Stimulated activated CD4-positive, alpha-beta T cell treated with anti-CD3 and anti-CD28 coated beads, TNF-alpha, amount 100 ng/mL, for 48 hours (primary cell): Measurements from ENCODE around the gene RELT.
A peak's percentile ranks its signal among the peaks of the same experiment; 100 is the strongest.

Experiments used
- DNase-seq, 3 donors: peaks; one replicate each; pipeline ENCODE4 v3.0.0-alpha.2; 2020; ENCODE audit warnings: low read depth in 3 of 3

RELT gene

DNA sequence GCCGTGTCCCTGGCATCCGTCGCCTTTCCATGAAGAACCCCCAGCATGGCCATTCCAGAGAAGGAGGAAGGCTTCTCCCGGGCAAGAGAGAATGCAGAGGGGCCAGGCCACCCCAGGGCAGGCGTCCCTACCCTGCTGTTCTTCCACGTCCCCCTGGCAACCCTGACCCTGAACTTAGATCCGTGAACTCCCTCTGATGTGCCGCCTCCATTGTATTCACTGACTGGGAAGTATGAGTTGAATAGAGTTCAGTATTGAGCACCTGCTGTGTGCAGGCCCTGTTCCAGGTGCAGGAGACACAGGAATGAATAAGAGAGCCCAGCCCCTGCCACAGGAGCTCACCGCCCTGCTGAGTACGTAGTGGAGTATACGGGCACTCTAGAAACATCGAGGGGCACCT lies 29.1 kb upstream of the RELT start:
- DNase-seq, result no peak

DNA sequence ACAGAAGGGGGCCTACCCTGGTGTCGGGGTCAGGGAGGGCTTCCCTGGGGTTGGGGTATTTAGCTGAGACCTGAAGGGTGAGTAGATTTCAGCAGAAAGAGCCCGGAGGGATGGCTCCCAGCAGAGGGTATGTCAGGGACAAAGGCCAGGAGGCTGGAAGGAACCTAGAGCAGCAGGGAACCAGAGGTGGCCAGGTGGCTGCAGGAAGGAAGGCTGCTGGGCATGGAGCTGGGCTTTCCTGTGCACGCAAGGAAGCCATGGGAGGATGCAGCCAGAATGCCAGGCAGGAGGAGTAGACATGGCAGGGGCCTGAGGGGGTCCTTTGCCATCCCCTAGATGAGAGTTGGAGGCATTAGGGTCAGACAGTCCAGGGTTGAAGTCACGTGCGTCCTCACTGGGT lies 27.4 kb upstream of the RELT start:
- no peak for DNase-seq

DNA sequence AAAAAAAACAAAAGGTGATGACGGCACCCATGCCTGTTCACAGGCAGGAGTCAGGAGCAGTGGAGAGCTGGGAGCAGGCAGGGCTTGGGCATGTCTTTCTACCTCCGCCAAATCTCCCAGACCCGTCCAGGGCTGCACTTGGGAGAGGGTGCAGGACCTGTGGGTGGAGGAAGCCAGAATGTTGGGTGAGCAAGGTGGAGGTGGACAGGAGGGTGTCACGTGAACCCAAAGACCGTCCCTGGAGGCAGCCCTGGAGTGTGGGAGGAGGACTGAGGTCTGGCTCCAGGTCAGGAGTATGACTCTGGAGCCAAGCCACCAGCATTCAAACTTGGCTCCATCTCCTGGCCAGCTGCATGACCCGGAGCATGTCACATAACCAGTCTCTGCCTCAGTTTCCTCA lies 26.6 kb upstream of the RELT start:
- DNase-seq, result no peak

DNA sequence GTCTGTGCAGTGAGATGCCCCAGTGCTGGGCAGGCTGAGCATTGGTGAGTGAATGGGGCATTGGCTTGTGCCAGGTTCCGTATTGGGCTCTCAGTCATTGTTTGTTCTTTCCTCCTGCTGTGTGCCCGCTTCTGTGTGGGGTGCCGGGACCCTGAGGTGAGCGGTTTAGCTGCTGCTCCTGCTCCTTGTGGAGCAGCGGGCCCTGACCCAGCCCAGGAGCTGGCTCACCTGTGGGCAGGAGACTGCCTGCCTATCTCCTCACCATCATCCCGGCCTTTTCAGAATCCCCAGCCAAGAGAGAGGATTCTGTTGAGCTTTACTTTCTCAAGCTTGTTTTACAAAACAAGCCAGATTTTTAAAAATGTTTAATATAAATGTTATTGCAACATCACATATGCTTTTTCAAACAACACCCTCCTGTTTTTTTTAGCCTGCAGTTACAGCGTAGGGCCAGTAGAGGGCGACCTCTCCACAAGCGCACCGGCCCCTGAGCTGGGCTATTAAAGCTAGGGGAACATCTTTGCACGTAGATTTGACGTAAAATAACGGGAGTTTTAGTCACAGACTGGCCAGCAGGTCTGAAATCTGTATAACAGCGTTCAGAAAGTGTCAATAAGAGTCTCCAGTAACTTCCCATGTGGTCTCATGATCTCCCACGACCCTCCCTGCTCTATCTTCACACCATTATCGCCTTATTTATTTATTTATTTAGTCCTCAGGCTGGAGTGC lies 25.1 kb upstream of the RELT start:
- DNase-seq, result peak; percentile 27 to 41 (median 31)

DNA sequence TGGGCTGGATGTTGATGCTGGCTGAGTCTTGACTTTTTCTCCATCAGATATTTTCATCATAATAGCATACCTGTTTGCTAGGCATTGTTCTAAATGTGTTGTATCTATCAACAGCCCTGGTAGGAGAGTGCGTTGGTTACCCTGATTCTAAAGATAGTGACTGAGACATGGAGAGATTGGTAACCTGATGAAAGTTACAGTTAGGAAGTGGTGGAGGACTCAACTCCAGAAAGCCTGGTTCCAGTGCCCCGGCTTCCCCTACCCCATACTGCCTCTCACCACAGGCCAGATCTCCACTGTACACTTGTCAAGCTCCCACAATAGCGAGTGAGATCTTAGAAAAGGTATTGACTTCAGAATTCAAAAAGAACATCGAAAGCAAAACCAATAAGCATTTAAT lies 22.8 kb upstream of the RELT start:
- no peak for DNase-seq

DNA sequence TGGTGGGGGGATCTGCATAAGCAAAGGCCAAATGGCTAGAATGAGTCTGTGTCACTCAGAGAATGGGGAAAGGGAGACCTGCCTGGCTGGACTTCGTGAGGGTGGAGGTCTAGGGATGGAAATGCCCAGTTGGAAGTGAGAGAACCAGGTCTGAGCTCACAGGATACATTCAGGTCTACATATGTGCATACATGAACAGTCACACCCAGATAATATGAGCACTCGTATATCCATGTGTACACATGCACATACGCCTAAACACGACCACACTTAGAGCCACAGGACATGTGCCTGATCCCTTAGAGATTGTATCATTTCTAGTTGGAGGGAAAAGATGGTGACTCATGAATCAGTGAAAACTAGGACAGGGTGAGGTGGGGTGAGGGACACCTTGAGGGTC lies 21.1 kb upstream of the RELT start:
- DNase-seq, result no peak

DNA sequence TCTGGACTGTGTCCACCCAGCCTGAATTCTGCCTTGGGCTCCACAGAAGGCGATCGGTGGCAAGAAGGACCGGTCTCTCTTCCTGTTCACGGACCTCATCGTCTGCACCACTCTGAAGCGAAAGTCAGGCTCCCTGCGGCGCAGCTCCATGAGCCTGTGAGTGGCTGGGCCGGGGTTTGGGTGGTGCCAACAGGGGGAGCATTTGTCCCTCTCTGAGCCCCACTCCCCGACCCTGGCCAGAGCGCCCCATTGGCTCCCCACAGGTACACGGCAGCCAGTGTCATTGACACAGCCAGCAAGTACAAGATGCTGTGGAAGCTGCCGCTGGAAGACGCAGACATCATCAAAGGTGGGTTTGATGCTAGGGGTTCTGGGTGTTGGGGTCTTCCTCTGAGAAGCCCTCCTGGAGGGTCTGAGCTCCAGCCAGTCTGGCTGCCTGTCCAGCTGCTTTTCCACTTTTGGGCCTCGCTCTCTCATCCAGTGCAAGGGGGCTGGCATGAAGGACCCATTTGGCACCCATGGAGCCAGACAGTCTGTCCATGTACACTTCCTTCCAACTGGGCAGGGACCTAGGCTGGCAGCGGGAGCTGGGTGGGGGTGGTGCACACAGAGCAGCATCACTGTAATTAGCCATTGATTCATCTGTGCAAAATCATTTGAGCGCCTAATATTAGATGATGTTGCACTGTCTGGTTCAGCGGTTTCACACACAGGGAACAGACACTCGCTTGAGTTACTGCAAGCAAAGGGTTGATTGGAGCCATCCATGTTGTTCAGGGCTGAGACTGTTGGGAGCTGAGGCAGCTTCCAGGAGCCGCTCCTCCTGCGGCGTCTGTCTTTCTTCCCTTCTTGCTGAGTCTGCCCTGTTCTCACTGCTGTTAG lies 19.0 kb upstream of the RELT start:
- no peak for DNase-seq

DNA sequence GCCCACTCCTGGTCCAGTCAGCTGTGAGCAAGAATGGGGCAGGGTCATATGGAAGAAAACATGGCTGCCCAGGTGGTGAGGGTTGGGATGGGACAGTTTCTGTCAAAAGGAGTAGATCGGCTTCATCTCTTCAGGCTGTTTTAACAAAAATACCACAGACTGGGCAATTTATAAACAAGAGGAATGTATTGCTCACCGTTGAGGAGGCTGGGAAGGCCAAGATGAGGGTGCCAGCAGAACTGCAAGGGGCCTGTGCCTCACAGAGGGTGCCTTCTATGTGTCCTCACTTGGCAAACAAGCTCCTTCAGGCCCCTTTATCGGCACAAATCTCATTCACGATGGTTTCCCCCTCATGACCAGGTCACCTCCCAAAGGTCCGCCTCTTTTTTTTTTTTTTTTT lies 18.1 kb upstream of the RELT start:
- DNase-seq, result no peak

DNA sequence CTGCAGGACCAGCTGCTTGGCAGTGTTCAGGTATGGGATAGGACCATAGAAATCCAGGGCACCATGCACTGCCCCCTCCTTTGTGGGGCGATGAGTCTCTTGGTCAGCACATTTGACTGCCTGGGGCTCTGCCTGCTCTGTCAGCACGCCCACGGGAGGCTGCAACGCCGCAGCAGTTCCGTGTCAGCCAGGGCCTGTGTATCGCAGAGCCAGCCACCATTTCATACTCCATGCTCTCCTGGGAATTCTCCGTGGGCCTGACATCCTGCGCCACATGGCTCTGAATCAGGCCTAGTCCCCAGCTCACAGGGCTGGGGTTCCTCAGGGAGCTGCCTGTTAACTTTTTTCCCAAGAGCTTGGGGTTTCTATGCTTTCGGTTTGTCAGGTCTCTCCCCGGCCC lies 16.9 kb upstream of the RELT start:
- no peak for DNase-seq

DNA sequence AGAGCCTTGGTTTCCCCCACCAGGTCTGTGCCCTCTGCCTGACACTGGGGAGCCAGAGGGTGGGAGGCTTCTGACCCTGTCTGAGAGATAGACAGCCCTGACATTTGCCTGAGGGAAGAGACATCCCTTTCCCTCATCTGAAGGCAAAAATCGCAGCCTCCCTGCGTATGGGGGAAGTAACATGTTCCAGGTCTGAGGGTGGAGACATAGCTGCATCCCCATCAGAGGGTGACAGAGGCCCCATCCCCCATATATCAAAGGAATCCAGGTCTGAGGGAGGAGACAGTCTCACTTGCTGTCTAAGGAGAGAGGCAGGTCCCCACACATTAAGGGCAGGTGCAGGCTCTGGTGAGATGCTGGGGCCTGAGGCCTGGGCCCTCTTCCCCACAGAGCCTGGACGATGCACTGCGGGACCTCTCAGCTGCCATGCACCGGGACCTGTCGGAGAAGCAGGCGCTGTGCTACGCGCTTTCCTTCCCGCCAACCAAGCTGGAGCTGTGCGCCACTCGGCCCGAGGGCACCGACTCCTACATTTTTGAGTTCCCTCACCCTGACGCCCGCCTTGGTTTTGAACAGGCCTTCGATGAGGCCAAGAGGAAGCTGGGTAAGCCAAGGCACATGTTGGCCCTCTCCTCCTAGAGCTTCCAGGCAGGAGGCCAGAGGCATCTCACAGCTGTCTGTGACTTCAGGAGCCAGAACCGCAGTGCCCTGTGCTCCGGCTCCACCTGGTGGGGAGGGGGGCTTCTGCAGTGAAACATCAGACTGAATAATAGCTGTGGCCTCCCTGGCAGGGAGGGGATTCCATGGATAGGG lies 16.1 kb upstream of the RELT start:
- no peak for DNase-seq

DNA sequence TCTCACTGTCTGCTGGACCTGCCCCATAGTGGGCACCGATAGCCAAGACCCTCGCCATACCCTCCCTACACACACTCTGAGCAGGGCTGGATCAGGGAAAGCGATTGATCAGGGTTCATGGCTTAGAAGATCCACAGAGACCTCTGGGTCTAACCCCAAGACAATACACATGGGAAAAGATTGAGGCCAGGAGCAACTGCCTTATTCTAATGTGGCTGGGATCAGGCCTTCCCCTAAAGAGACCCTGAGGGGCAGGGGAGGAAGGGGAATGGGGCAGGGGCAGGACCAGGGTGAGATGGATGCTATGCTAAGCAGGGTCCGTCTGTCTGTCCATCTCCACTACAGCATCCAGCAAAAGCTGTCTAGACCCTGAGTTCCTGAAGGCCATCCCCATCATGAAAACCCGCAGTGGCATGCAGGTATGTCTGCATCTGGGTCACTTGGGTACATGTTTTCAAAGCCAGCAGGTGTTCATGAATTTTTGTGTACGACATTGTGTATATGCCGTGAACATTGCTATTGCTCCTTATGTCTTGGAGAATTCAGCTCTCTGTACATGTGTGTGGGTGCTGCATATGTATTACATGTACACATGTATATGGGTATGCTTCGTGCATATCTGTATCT lies 15.3 kb upstream of the RELT start:
- DNase-seq, result no peak

DNA sequence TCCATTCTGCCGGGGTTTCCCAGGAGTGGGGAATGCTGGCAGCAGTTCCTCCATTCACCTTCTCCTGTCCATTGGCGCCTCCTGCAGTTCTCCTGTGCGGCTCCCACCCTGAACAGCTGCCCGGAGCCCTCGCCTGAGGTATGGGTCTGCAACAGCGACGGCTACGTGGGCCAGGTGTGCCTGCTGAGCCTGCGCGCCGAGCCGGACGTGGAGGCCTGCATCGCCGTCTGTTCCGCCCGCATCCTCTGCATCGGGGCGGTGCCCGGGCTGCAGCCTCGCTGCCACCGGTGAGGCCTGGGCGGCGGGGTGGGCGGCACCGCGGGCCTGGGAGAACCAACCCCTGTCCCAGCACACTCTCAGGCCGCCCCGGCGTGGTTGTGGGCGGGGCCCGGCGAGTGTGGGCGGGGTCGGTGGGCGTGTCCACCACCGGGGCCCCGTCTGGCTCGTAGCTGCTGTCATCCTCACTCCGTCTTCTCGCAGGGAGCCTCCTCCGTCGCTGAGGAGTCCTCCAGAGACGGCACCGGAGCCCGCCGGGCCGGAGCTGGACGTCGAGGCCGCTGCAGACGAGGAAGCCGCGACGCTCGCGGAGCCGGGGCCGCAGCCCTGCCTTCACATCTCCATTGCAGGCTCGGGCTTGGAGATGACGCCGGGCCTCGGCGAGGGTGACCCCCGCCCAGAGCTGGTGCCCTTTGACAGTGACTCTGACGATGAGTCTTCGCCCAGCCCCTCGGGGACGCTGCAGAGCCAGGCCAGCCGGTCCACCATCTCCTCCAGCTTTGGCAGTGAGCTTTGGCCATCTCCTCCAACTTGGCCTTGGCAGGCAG lies 14.0 kb upstream of the RELT start:
- no peak for DNase-seq

DNA sequence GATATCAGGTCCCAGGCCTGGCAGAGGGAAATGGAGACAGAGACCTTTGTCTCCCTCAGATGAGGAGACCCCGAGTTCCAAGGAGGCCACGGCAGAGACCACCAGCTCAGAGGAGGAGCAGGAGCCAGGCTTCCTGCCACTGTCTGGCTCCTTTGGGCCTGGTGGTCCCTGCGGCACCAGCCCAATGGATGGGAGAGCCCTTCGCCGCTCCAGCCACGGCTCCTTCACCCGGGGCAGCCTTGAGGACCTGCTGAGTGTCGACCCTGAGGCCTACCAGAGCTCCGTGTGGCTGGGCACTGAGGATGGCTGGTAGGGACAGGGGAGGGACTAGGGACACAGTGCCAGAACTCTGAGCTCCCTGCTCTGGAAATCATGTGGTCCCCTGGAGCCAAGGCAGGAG lies 13.1 kb upstream of the RELT start:
- no peak for DNase-seq

DNA sequence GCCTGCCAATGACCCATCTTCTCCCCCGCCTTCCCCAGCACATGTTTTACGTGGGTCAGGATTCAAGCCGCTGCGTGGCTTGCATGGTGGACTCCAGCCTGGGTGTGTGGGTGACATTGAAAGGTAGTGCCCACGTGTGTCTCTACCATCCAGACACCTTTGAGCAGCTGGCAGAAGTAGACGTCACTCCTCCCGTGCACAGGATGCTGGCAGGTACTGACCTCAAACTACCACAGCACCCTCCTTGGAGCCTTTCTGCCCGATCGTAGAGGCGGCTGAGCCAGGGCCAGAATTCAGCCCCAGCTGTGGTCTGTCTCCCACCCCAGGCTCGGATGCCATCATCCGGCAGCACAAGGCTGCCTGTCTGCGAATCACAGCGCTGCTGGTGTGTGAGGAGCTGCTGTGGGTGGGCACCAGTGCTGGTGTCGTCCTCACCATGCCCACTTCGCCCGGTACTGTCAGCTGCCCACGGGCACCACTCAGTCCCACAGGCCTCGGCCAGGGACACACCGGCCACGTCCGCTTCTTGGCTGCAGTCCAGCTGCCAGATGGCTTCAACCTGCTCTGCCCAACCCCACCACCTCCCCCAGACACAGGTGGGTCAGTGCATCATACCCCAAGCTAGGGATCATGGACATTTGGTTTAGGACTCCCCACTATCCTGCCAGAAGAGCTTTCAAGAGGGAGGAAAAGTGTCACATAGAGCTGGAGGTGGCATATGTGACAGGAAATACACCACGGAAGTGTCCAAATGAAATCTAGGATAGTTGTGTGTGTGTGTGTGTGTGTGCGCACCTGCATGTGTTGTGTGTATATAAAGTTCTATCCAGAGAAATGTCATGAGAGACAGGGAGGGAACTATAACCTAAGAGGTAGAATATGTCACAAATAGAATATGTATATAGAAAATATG lies 10.6 kb upstream of the RELT start:
- no peak for DNase-seq

DNA sequence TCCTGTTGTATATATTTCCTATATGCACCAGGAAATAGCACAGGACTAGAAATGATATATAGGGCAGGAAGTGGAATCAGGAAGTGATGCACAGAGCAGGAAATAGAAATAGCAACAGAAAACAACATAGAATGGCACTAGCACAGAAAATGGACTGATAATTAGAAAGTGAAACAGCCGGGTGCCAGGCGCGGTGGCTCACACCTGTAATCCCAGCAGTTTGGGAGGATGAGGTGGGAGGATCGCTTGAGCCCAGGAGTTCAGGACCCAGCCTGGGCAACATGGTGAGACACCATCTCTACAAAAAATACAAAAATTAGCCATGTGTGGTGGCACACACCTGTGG lies 10.0 kb upstream of the RELT start:
- no peak for DNase-seq

DNA sequence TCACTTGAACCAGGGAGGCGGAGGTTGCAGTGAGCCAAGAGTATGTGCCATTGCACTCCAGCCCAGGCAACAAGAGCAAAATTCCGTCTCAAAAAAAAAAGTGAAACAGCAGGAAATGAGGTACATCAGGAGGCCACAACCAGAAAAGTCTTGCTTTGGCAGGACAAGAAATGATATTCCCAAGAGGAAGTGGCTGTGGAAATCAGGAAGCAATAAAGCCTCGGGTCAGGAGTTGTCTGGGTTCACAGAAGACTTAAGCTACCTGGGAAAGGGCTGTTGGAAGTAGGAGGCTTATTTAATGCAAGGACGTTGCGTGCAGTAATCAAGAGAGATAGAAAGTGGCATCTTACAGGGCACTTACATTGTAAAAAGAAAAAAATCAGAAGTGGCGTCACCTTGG lies 9.2 kb upstream of the RELT start:
- no peak for DNase-seq

DNA sequence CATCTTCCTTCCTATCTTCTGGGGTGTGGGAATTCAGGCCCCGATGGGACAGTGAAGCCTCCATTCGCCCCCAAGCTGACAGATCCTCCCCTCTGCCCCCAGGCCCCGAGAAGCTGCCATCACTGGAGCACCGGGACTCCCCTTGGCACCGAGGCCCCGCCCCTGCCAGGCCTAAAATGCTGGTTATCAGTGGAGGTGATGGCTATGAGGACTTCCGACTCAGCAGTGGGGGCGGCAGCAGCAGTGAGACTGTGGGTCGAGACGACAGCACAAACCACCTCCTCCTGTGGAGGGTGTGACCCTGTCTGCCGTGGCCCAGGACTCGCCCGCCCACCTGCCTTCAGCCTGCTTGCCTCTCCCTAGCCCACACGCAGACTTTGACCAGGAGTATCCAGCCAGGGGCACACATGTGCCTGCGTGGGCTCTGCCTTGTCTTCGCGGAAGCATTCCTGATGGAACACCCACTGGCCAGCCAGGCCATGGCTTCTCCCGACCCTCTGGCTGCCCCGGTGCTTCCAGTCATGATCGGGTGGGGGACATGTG lies 8.6 kb upstream of the RELT start:
- DNase-seq, result no peak

DNA sequence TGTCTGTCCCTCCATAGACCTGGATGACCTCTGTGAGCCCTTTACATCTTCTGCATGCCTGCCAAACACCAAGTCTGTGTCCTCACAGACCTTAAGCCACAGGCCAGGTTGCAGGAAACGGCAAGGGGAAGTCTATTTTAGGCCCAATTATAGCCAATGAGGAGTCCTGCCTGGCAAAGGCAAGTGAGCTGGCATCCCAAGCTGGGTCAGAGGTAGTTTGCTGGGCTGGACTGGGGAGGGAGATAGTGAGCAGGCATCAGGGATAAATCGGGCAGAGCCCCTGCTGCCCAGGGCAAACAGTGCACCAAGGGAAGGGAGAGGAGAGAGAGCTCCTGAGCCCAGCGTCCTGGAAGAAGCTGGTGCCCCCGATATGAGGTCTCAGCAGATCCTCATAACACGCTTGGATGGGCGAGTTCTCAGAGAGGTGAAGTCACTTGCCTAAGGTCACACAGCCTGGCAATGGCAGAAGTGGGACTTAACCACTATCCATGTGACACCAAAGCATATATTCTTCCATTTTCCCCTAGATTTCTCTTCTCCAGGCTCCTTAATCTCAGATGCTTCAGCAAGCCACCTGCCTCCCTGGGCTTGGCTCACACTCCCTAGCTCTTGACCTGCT lies 3.7 kb upstream of the RELT start:
- no peak for DNase-seq

DNA sequence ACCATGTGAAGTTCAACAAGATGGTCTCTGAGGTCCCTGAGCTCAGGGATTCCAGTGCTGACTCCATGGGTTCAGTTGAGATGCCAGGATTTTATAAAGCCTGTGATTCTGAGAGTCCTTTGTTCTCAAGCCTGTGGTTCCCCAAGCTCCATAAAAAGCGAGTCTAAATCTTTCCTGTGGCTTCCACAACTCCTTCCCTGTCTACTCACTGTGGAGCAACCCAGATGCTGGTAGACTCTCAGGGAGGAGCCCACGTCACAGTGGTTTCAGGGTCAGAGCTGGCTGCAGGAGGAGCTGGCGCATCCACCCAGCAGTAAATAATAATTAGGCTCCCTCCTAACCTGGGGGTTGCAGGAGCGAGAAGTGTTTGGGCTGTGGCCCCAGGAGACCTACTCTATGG lies 2.0 kb upstream of the RELT start:
- DNase-seq, result no peak

DNA sequence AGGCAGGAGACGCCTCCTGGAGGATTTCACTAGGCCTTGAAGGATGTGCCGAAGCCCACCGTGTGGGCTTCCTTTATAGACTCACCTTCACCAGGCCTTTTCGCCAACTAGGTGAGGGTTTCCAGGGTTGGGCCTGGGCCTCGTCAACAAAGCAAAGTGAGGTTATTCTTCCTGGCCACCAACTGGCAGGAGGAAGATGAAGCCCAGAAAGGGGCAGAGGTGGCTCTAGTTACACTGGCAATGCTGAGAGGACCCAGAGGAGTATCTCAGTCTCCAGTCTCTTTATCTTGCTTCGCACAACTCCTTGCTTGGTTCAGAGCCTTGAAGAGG lies 404 bp upstream of the RELT start:
- no peak for DNase-seq
